Vagina (tissue), 2 donors: ENCODE results near the gene CHST9.

Experiments
- CTCF ChIP-seq, 3 experiments: fragments of 450-650 bp in 2 of 3; fragments of 200-600 bp in 1 of 3; sonication (generic) in 1 of 3; IDR thresholded peaks; one replicate each; pipeline ENCODE4 v1.5.1; 2017 to 2019; ENCODE audit warnings: antibody characterized with exemption in 3 of 3, mild to moderate bottlenecking in 2 of 3, moderate library complexity in 2 of 3
- POLR2A ChIP-seq, 2 donors: fragments of 450-650 bp; IDR thresholded peaks; one replicate each; pipeline ENCODE4 v1.6.1; 2017; ENCODE audit warnings: antibody characterized with exemption in 2 of 2, mild to moderate bottlenecking in 2 of 2, moderate library complexity in 2 of 2
- POLR2AphosphoS5 ChIP-seq, 2 donors: sonication (generic); formaldehyde crosslinking; IDR thresholded peaks; one replicate each; pipeline ENCODE4 v1.9.0; 2017; ENCODE audit warnings: antibody characterized with exemption in 2 of 2, mild to moderate bottlenecking in 2 of 2, low read depth in 1 of 2; ENCODE audit not compliant: insufficient read depth in 1 of 2

DNA sequence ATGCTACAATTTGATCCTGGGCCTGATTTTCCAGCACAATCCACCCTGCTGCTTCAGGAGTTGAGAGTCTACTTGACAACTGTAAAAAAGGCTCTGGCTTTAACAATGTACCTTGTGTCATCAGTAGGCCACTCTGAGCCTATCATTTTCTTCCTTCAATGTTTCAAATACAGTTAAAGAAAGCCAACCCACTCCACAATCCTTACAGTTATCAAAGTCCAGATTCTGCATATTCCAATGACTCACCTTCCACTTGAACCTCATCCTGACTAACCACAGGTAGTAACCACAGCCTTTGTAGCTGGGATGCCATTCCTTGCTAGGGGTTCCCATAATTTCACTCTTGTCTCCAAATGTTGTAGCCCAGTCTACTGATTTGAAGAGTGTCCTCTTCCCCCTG, 284.1 kb downstream of the CHST9 start:
- TF ChIP-seq CTCF (IDR thresholded peaks at IDR 0.05) (no peak), POLR2A (IDR thresholded peaks at IDR 0.05) (no peak), POLR2AphosphoS5 (IDR thresholded peaks at IDR 0.05; ENCODE audit: insufficient read depth in 1 of 2, low read depth in 1 of 2) (no peak)
